SH-SY5Y (cell line): Measurements from ENCODE around the gene SFXN5.

ENCODE experiments used
- GATA2 ChIP-seq: IDR thresholded peaks from 2 replicates; pipeline ENCODE4 v1.6.1; 2011; ENCODE audit warnings: mild to moderate bottlenecking, low read depth, low read length
- GATA3 ChIP-seq: IDR thresholded peaks from 2 replicates; pipeline ENCODE4 v1.6.1; 2011; ENCODE audit warnings: low read depth, mild to moderate bottlenecking, low read length, moderate library complexity

DNA sequence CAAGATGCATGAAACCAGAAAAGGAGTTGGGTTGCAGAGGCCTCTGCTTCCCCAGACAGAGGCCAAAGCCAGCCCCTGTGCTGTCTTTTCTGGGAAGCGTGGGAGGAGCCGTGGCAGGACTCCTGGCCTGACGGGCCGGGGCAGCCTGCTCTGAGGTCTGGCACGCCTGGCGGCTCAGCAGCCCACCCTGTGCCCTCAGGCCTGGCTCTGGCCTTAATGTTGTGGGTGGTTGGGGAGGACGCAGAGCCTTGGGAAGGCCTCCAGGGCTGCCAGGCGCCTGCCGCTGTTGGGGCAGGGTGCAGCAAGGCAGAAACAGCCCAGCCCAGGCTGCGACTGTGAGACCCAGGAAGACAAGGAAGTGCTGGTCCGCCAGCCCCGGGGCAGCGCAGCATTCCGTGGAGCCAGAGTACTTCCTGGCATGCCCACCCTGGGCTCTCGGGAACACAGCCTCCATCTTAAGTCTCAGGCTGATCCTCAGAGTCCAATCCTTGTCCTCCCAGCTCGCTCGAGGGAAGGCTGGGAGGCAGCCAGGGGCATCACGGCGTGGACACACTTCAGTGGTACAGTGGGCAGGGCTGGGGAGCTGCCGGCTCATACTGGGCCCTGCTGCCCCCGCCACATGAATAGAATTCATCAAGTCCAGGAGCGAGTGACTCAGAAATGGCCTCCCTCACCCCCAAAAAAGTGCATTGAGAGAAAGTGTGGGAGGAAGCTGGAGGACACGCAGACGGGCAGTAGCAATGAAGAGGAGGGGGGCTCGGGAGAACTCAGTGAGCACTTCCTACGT lies 81.5 kb downstream of the SFXN5 start:
- no peak for TF ChIP-seq GATA3
- TF ChIP-seq GATA2: no peak
